CD4-positive, CD25-positive, alpha-beta regulatory T cell (primary cell): ENCODE results near the gene PITRM1. TPM values are rescaled to one million over a fixed set of nuclear protein-coding genes. Genes with fewer than 3 reads are reported as not detected.
A peak's percentile ranks its signal among the peaks of the same experiment; 100 is the strongest.

Experiments
- ATAC-seq, 2 donors: fragments of 150-1000 bp; cut with Tn5 transposase; one replicate each; pipeline ENCODE4 v1.10.0; 2021; ENCODE audit warnings: low read depth in 2 of 2, moderate number of reproducible peaks in 2 of 2, moderate library complexity in 1 of 2
- DNase-seq, 3 donors: peaks; one replicate each; pipeline versions ENCODE4 v3.0.0 to v3.0.0-alpha.2; 2012 to 2022; ENCODE audit warnings: mixed read lengths in 1 of 3
- H3K27ac ChIP-seq: one replicate; pipeline ENCODE4 v1.7.0; 2013; ENCODE audit warnings: mild to moderate bottlenecking, low read length; ENCODE audit not compliant: insufficient read depth, poor library complexity, severe bottlenecking
- H3K27me3 ChIP-seq: one replicate; pipeline ENCODE4 v1.7.0; 2013; ENCODE audit warnings: low read length; ENCODE audit not compliant: control insufficient read depth, insufficient read depth
- H3K36me3 ChIP-seq: one replicate; pipeline ENCODE4 v1.7.0; 2013; ENCODE audit warnings: mild to moderate bottlenecking, low read length, moderate library complexity; ENCODE audit not compliant: control insufficient read depth, insufficient read depth
- H3K4me1 ChIP-seq: 2 replicates; pipeline ENCODE4 v1.7.0; 2013; ENCODE audit warnings: mild to moderate bottlenecking, low read length; ENCODE audit not compliant: insufficient read depth, control insufficient read depth, poor library complexity, severe bottlenecking
- H3K4me3 ChIP-seq: one replicate; pipeline ENCODE4 v1.7.0; 2013; ENCODE audit warnings: low read depth, mild to moderate bottlenecking, low read length, moderate library complexity
- H3K9me3 ChIP-seq, 2 experiments: 1 replicate in 1 of 2; 2 replicates in 1 of 2; pipeline ENCODE4 v1.7.0; 2013; ENCODE audit warnings: low read length in 2 of 2, mild to moderate bottlenecking in 1 of 2, moderate library complexity in 1 of 2; ENCODE audit not compliant: control insufficient read depth in 2 of 2
- H3K27ac Mint-ChIP-seq, 3 donors: one replicate each; pipeline ENCODE4 v1.8.0; 2020 to 2022; ENCODE audit warnings: mild to moderate bottlenecking in 3 of 3, mixed read lengths in 3 of 3, moderate library complexity in 2 of 3
- H3K27me3 Mint-ChIP-seq: one replicate; pipeline ENCODE4 v1.8.0; 2022; ENCODE audit warnings: mild to moderate bottlenecking, mixed read lengths
- H3K36me3 Mint-ChIP-seq: one replicate; pipeline ENCODE4 v1.8.0; 2020; ENCODE audit warnings: mixed read lengths
- H3K4me1 Mint-ChIP-seq, 4 donors: one replicate each; pipeline ENCODE4 v1.8.0; 2020 to 2022; ENCODE audit warnings: mixed read lengths in 4 of 4, mild to moderate bottlenecking in 1 of 4
- H3K4me3 Mint-ChIP-seq, 4 donors: one replicate each; pipeline ENCODE4 v1.8.0; 2020 to 2022; ENCODE audit warnings: mild to moderate bottlenecking in 4 of 4, mixed read lengths in 4 of 4, moderate library complexity in 3 of 4
- H3K9me3 Mint-ChIP-seq, 7 donors: one replicate each; pipeline ENCODE4 v1.8.0; 2020 to 2022; ENCODE audit warnings: mixed read lengths in 7 of 7, mild to moderate bottlenecking in 3 of 7, moderate library complexity in 2 of 7
- polyA plus RNA-seq, 4 donors: library from polyadenylated mRNA; unstranded; fragments of 300-500 nt; fragmentation: Illumina TruSeq; gene quantifications; one replicate each; pipeline ENCODE4 v1.2.3, GENCODE V29; 2021
- total RNA-seq: library from RNA; stranded (reverse); gene quantifications from one replicate; pipeline ENCODE4 v1.2.3, GENCODE V29; 2022

The PITRM1 gene
- total and polyA plus RNA-seq, 5 donors from 2014 or later: 28.8 to 71.6 (median 35.5) TPM

DNA sequence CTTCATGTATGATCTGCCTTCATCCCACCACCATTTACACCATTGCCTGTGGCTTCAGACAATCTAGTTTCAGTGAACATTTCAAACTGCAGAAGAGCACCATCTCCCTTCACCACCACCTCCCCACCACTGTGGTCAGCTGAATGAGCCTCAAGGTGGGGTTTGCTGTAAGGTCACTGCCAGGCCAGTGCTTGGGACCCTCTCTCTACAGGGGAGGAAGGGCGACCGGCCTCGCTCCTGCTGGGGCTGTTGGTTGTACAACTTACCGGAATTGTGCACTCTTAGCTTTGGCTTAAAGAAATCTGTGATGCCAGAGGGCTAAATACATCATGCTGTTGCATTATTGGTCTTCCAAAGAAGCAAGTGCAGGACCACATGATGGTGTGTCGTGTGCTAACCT is 78.6 kb downstream of the PITRM1 start:
- Histone ChIP-seq H3K36me3 (peaks cover 2% of the 10 kb centered on the region), H3K9me3 (no peaks in the 10 kb centered on the region), H3K4me3 (no peak overlapping the region), H3K4me1 (peaks cover 44% of the 10 kb centered on the region), H3K27ac (no peak overlapping the region), H3K27me3 (no peaks in the 10 kb centered on the region)
- Mint-ChIP-seq H3K9me3 (no peaks in the 10 kb centered on the region), H3K27me3 (no peaks in the 10 kb centered on the region), H3K27ac (peak overlapping the region in 1 of 3 donors; percentile 6), H3K36me3 (peaks cover 40% of the 10 kb centered on the region), H3K4me3 (peak overlapping the region in 1 of 4 donors; percentile 30), H3K4me1 (peaks cover 27 to 59% (median 47%) of the 10 kb centered on the region in 4 donors)
- DNase-seq: no peak
- no peak for ATAC-seq

DNA sequence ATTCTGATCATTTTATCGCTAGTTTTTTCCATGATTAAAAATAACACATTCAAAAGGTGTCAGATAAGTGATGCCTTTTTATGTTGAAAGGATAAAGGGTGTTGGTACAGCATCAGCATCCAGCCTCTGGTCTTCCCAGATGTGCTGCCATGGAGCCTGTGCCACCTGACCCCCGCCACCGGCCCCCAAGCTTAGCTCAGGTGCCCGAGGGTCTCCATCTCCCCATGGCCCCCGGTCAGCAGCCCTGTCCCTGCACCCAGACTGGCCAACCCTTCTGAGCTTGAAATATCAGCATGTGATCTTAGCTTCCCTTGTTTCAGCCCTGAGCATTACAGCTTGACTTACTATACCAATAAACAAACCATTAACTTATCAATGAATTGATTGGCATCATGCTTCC is 80.7 kb downstream of the PITRM1 start:
- peaks cover 37% of the 10 kb centered on the region for H3K36me3 Mint-ChIP-seq
- H3K27me3 Mint-ChIP-seq: no peaks in the 10 kb centered on the region
- peak overlapping the region in 1 of 4 donors; percentile 5 for H3K4me3 Mint-ChIP-seq
- no peak for DNase-seq
- Histone ChIP-seq H3K36me3 (no peaks in the 10 kb centered on the region), H3K27me3 (no peaks in the 10 kb centered on the region), H3K4me3 (no peak overlapping the region), H3K27ac (no peak overlapping the region), H3K9me3 (no peaks in the 10 kb centered on the region), H3K4me1 (peaks cover 44% of the 10 kb centered on the region)
- peak overlapping the region; percentile 9 to 54 (median 47) for H3K27ac Mint-ChIP-seq
- H3K9me3 Mint-ChIP-seq: no peaks in the 10 kb centered on the region
- peaks cover 27 to 65% (median 51%) of the 10 kb centered on the region in 4 donors for H3K4me1 Mint-ChIP-seq
- no peak for ATAC-seq

- peak in 1 of 2 donors; percentile 18 for ATAC-seq
- Histone ChIP-seq H3K27ac (peak overlapping the region; percentile 33), H3K36me3 (peaks cover 2% of the 10 kb centered on the region), H3K27me3 (no peaks in the 10 kb centered on the region), H3K9me3 (no peaks in the 10 kb centered on the region), H3K4me3 (peak overlapping the region; percentile 44), H3K4me1 (peaks cover 46% of the 10 kb centered on the region)
- H3K9me3 Mint-ChIP-seq: no peaks in the 10 kb centered on the region
- H3K27me3 Mint-ChIP-seq: no peaks in the 10 kb centered on the region
- peaks cover 27 to 72% (median 54%) of the 10 kb centered on the region in 4 donors for H3K4me1 Mint-ChIP-seq
- H3K36me3 Mint-ChIP-seq: peaks cover 37% of the 10 kb centered on the region
- H3K4me3 Mint-ChIP-seq: peak overlapping the region; percentile 41 to 76 (median 62)
- DNase-seq: peak in 1 of 3 donors; percentile 78
- peak overlapping the region; percentile 67 to 90 (median 83) for H3K27ac Mint-ChIP-seq
These were observed 81.4 kb downstream of the PITRM1 start for GRCh38 chr10:3090914-3091787.

DNA sequence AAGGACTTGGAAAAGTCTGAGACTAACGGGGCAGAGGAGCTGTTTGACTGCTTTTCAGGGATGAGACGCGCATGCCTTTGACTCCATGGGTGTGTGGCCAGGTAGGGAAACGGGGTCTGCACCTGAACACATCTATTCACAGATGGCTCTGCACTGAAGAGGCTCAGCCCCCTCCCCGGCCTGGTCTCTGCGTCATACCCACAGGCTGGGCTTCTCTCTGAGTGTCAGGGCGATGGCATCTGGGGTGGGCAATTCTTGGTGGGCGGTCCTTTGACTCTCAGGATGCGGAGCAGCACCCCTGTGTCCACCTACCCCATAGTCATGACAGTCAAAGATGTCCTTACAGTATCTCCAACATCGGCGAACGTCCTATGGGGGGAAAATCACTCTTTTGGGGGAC is 82.2 kb downstream of the PITRM1 start:
- Mint-ChIP-seq H3K9me3 (no peaks in the 10 kb centered on the region), H3K4me3 (peak overlapping the region in 1 of 4 donors; percentile 41), H3K27me3 (no peaks in the 10 kb centered on the region), H3K4me1 (peaks cover 21 to 69% (median 49%) of the 10 kb centered on the region in 4 donors), H3K36me3 (peaks cover 37% of the 10 kb centered on the region), H3K27ac (no peak overlapping the region)
- peaks cover 4% of the 10 kb centered on the region for H3K36me3 ChIP-seq
- DNase-seq (no peak), ATAC-seq (no peak)
- no peak overlapping the region for H3K4me3 ChIP-seq
- H3K4me1 ChIP-seq: peaks cover 45% of the 10 kb centered on the region
- no peaks in the 10 kb centered on the region for H3K9me3 ChIP-seq
- H3K27me3 ChIP-seq: no peaks in the 10 kb centered on the region
- H3K27ac ChIP-seq: no peak overlapping the region

Other genes starting within 250 kb of the PITRM1 start
- gene PFKP, start 105.2 kb downstream of the PITRM1 start, total RNA-seq: 103 TPM
- 10 to 100 TPM; 43.1 to 56.8 (median 50.5) TPM for gene PFKP, start 105.2 kb downstream of the PITRM1 start, polyA plus RNA-seq